ENCODE data around the gene IGSF6. TPM values are rescaled to one million over a fixed set of nuclear protein-coding genes. Genes with fewer than 3 reads are reported as not detected.

Gene IGSF6
- total RNA-seq, 1 experiment from 2014 or later, result not detected

DNA sequence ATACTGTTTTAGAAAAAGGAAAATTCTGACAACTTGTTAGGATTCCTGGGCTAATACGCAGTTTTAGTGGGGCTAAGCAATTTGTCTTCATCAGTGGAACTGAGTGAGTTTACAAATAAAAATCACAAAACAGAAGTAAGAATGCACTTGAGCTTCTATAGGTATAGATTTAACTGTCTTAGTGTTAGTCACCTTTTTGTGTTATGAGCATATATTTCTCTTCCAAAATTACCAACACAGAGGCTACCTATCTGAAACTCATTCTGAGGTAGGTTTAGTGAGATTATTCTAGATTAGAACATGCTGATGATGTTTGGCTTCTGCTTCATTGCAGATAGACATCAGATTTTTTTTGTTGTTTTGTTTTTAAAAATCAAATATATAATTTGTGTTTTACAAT lies 29.9 kb downstream of the IGSF6 start:
- WGBS (ENCODE audit: extremely low coverage, insufficient read length, low lambda C conversion rate), result no CpG with 5 or more reads among the region's 1 CpG
- TF ChIP-seq, protein P1, sequence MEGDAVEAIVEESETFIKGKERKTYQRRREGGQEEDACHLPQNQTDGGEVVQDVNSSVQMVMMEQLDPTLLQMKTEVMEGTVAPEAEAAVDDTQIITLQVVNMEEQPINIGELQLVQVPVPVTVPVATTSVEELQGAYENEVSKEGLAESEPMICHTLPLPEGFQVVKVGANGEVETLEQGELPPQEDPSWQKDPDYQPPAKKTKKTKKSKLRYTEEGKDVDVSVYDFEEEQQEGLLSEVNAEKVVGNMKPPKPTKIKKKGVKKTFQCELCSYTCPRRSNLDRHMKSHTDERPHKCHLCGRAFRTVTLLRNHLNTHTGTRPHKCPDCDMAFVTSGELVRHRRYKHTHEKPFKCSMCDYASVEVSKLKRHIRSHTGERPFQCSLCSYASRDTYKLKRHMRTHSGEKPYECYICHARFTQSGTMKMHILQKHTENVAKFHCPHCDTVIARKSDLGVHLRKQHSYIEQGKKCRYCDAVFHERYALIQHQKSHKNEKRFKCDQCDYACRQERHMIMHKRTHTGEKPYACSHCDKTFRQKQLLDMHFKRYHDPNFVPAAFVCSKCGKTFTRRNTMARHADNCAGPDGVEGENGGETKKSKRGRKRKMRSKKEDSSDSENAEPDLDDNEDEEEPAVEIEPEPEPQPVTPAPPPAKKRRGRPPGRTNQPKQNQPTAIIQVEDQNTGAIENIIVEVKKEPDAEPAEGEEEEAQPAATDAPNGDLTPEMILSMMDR (conservative IDR thresholded peaks at IDR 0.05), result no peak
- Histone ChIP-seq H3K23ac (ENCODE audit: insufficient read length, low read depth, low read length) (no peak overlapping the region), H3K27me3 (ENCODE audit: insufficient read depth, low read length) (no peaks in the 10 kb centered on the region), H3K9me3 (ENCODE audit: control insufficient read depth, low read depth, low read length) (no peaks in the 10 kb centered on the region), H3K79me2 (ENCODE audit: insufficient read depth, low read length) (no peaks in the 10 kb centered on the region), H2BK12ac (ENCODE audit: insufficient read length, low read depth, low read length) (no peak overlapping the region), H3K27ac (ENCODE audit: insufficient read length, low read depth, low read length) (no peak overlapping the region), H4K20me1 (ENCODE audit: control insufficient read depth, insufficient read depth, insufficient read length) (no peaks in the 10 kb centered on the region), H4K5ac (ENCODE audit: insufficient read length, low read depth, low read length) (no peak overlapping the region), H3K4ac (ENCODE audit: low read depth, low read length) (no peak overlapping the region), H2BK20ac (ENCODE audit: low read depth, low read length, poor library complexity, severe bottlenecking) (no peak overlapping the region), H3T11ph (ENCODE audit: low read length) (no peak overlapping the region), H3K56ac (ENCODE audit: insufficient read length, low read depth, low read length) (no peak overlapping the region), H3K18ac (ENCODE audit: insufficient read length, low read depth, low read length) (no peak overlapping the region), H4K8ac (replicated peaks; ENCODE audit: insufficient read length, low read depth, low read length) (no peak overlapping the region), H3K23me2 (ENCODE audit: insufficient read length, low read depth, low read length, poor library complexity, severe bottlenecking) (no peaks in the 10 kb centered on the region), H3K4me2 (ENCODE audit: insufficient read depth, insufficient read length, low read length) (no peak overlapping the region), H3K4me1 (ENCODE audit: insufficient read depth, low read length) (no peaks in the 10 kb centered on the region), H2BK5ac (ENCODE audit: insufficient read length, low read length) (no peak overlapping the region), H3K79me1 (ENCODE audit: insufficient read depth, low read depth, low read length, poor library complexity, severe bottlenecking) (peaks cover 3% of the 10 kb centered on the region), H4K91ac (ENCODE audit: insufficient read length, low read depth, low read length) (no peak overlapping the region), H2BK120ac (ENCODE audit: low read depth, low read length, poor library complexity, severe bottlenecking) (no peak overlapping the region), H2AFZ (ENCODE audit: low read length) (no peak overlapping the region), H3K9ac (ENCODE audit: extremely low read depth, insufficient read length, low read length) (no peak overlapping the region), H2AK5ac (ENCODE audit: insufficient read length, low read length) (no peak overlapping the region), H3K14ac (ENCODE audit: insufficient read depth, low read length) (no peak overlapping the region), H2BK15ac (ENCODE audit: low read depth, low read length) (no peak overlapping the region)
- Mint-ChIP-seq H3K4me3 (no peak overlapping the region), H3K4me1 (no peaks in the 10 kb centered on the region), H3K27me3 (ENCODE audit: low read depth) (no peaks in the 10 kb centered on the region), H3K9me3 (peaks cover 3 to 4% of the 10 kb centered on the region in 2 experiments; a peak in 3 of 5 replicates), H3K36me3 (ENCODE audit: insufficient read depth in 1 of 3, low read depth in 3 of 3) (peaks cover 35 to 74% (median 56%) of the 10 kb centered on the region in 3 experiments), H3K27ac (no peak overlapping the region)
- no peak for DNase-seq
